ENCODE data around the gene TNFRSF25. TPM values are rescaled to one million over a fixed set of nuclear protein-coding genes. Genes with fewer than 3 reads are reported as not detected.

Gene TNFRSF25
- polyA plus RNA-seq, 1 experiment: 3.3 TPM

GRCh38 chr1:6497215-6497866, 31.4 kb upstream of the TNFRSF25 start:
- Histone ChIP-seq H3K36me3 (ENCODE audit: control insufficient read depth, insufficient read depth, low read length) (no peaks in the 10 kb centered on the region), H3K4me3 (ENCODE audit: low read depth, low read length) (peak overlapping the region; percentile 53), H3K27me3 (ENCODE audit: control insufficient read depth, insufficient read depth, low read length) (no peaks in the 10 kb centered on the region)
- DNase-seq (ENCODE audit: low read depth): no peak
- ChIA-PET POLR2A (no interaction called here), CTCF (interaction anchor here (1.4 to 1.6 kb wide), 2 partner anchors 12 to 22 kb away, joined by 3 read pairs; no protein-coding TSS in a partner anchor)
- no peak for TF ChIP-seq CTCF (IDR thresholded peaks at IDR 0.05; ENCODE audit: insufficient read depth, low read depth, low read length)

- CTCF ChIA-PET: interaction anchor here (1.0 to 2.5 kb wide), 2 partner anchors 26 to 58 kb away, joined by 5 to 7 read pairs; partner anchors contain the start of gene NOL9
- Histone ChIP-seq H3K36me3 (ENCODE audit: control insufficient read depth, insufficient read depth, low read length) (no peaks in the 10 kb centered on the region), H3K27me3 (ENCODE audit: control insufficient read depth, insufficient read depth, low read length) (no peaks in the 10 kb centered on the region), H3K4me3 (ENCODE audit: low read depth, low read length) (peak overlapping the region; percentile 53)
- POLR2A ChIA-PET: no interaction called here
- no peak for TF ChIP-seq CTCF (IDR thresholded peaks at IDR 0.05; ENCODE audit: insufficient read depth, low read depth, low read length)
- no peak for DNase-seq (ENCODE audit: low read depth)
Observed at GRCh38 chr1:6496890-6497214, 30.9 kb upstream of the TNFRSF25 start.

GRCh38 chr1:6496365-6496721, 30.4 kb upstream of the TNFRSF25 start:
- ChIA-PET POLR2A (no interaction called here), CTCF (interaction anchor here (1.0 to 2.5 kb wide), 3 partner anchors 27 to 58 kb away, joined by 4 to 7 read pairs (median 5); partner anchors contain the start of gene NOL9)
- peak overlapping the region; percentile 53 for H3K4me3 ChIP-seq (ENCODE audit: low read depth, low read length)
- H3K27me3 ChIP-seq (ENCODE audit: control insufficient read depth, insufficient read depth, low read length): no peaks in the 10 kb centered on the region
- DNase-seq (ENCODE audit: low read depth): no peak
- no peak for TF ChIP-seq CTCF (IDR thresholded peaks at IDR 0.05; ENCODE audit: insufficient read depth, low read depth, low read length)
- H3K36me3 ChIP-seq (ENCODE audit: control insufficient read depth, insufficient read depth, low read length): no peaks in the 10 kb centered on the region

GRCh38 chr1:6495540-6496364, 29.8 kb upstream of the TNFRSF25 start:
- POLR2A ChIA-PET: no interaction called here
- H3K4me3 ChIP-seq (ENCODE audit: low read depth, low read length): peak overlapping the region; percentile 53
- no peak for TF ChIP-seq CTCF (IDR thresholded peaks at IDR 0.05; ENCODE audit: insufficient read depth, low read depth, low read length)

GRCh38 chr1:6495041-6495441, 29.1 kb upstream of the TNFRSF25 start:
- Histone ChIP-seq H3K27me3 (ENCODE audit: control insufficient read depth, insufficient read depth, low read length) (no peaks in the 10 kb centered on the region), H3K36me3 (ENCODE audit: control insufficient read depth, insufficient read depth, low read length) (no peaks in the 10 kb centered on the region), H3K4me3 (ENCODE audit: low read depth, low read length) (no peak overlapping the region)
- ChIA-PET CTCF (interaction anchor here (0.8 to 2.5 kb wide), 6 partner anchors 9 to 59 kb away, joined by 3 to 7 read pairs (median 4); partner anchors contain the start of gene NOL9), POLR2A (no interaction called here)
- TF ChIP-seq CTCF (IDR thresholded peaks at IDR 0.05; ENCODE audit: insufficient read depth, low read depth, low read length): no peak
- DNase-seq (ENCODE audit: low read depth): no peak

More at GRCh38 chr1:6495540-6496364, 29.8 kb upstream of the TNFRSF25 start:
- H3K27me3 ChIP-seq (ENCODE audit: control insufficient read depth, insufficient read depth, low read length): no peaks in the 10 kb centered on the region
- no peaks in the 10 kb centered on the region for H3K36me3 ChIP-seq (ENCODE audit: control insufficient read depth, insufficient read depth, low read length)
- CTCF ChIA-PET: interaction anchor here (1.0 to 2.5 kb wide), 4 partner anchors 12 to 59 kb away, joined by 3 to 7 read pairs (median 4); partner anchors contain the start of gene NOL9
- DNase-seq (ENCODE audit: low read depth): no peak
